Hepatocyte (in vitro differentiated cells): Measurements from ENCODE around the gene RASAL2.

Source experiments
- EZH2 ChIP-seq: fragments of 200-600 bp; sonication (generic); IDR thresholded peaks from 2 replicates; pipeline ENCODE4 v1.6.1; 2016; ENCODE audit warnings: antibody characterized with exemption, mild to moderate bottlenecking, borderline replicate concordance
- TF ChIP-seq, protein P1 (sequence below): fragments of 200-600 bp; sonication (generic); IDR thresholded peaks from 2 replicates; pipeline ENCODE4 v1.5.1; 2016; ENCODE audit warnings: antibody characterized with exemption, mild to moderate bottlenecking; ENCODE audit not compliant: poor library complexity

DNA sequence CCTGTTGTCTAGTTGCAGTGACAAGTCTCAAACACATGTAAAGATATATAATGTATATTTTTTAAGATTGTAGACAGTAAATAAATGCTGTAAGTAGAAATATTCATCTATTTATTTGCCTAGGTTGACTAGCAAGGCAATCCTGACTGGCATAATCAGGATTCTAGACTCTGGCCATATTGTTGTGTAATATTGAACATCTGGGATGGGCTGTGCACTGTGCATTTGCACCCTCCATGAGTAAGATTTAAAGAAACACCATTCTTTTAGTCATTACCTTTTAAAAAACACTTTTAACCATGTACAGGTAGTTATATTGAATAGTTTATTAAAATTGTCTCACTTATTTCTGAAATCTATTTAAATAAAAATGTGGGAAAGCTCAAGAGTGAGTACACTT, 32.4 kb downstream of the RASAL2 start:
- TF ChIP-seq, protein P1, sequence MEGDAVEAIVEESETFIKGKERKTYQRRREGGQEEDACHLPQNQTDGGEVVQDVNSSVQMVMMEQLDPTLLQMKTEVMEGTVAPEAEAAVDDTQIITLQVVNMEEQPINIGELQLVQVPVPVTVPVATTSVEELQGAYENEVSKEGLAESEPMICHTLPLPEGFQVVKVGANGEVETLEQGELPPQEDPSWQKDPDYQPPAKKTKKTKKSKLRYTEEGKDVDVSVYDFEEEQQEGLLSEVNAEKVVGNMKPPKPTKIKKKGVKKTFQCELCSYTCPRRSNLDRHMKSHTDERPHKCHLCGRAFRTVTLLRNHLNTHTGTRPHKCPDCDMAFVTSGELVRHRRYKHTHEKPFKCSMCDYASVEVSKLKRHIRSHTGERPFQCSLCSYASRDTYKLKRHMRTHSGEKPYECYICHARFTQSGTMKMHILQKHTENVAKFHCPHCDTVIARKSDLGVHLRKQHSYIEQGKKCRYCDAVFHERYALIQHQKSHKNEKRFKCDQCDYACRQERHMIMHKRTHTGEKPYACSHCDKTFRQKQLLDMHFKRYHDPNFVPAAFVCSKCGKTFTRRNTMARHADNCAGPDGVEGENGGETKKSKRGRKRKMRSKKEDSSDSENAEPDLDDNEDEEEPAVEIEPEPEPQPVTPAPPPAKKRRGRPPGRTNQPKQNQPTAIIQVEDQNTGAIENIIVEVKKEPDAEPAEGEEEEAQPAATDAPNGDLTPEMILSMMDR, result no peak
- TF ChIP-seq EZH2, result no peak
